ENCODE results near the gene ARHGAP4.

DNA sequence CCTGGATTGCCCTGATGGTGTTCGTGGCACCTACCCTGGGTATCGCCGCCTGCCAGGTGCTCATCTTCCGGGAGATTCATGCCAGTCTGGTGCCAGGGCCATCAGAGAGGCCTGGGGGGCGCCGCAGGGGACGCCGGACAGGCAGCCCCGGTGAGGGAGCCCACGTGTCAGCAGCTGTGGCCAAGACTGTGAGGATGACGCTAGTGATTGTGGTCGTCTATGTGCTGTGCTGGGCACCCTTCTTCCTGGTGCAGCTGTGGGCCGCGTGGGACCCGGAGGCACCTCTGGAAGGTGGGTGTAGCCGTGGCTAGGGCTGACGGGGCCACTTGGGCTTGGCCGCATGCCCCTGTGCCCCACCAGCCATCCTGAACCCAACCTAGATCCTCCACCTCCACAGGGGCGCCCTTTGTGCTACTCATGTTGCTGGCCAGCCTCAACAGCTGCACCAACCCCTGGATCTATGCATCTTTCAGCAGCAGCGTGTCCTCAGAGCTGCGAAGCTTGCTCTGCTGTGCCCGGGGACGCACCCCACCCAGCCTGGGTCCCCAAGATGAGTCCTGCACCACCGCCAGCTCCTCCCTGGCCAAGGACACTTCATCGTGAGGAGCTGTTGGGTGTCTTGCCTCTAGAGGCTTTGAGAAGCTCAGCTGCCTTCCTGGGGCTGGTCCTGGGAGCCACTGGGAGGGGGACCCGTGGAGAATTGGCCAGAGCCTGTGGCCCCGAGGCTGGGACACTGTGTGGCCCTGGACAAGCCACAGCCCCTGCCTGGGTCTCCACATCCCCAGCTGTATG, 19.7 kb downstream of the ARHGAP4 start:
- TF ChIP-seq, protein P1, sequence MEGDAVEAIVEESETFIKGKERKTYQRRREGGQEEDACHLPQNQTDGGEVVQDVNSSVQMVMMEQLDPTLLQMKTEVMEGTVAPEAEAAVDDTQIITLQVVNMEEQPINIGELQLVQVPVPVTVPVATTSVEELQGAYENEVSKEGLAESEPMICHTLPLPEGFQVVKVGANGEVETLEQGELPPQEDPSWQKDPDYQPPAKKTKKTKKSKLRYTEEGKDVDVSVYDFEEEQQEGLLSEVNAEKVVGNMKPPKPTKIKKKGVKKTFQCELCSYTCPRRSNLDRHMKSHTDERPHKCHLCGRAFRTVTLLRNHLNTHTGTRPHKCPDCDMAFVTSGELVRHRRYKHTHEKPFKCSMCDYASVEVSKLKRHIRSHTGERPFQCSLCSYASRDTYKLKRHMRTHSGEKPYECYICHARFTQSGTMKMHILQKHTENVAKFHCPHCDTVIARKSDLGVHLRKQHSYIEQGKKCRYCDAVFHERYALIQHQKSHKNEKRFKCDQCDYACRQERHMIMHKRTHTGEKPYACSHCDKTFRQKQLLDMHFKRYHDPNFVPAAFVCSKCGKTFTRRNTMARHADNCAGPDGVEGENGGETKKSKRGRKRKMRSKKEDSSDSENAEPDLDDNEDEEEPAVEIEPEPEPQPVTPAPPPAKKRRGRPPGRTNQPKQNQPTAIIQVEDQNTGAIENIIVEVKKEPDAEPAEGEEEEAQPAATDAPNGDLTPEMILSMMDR (IDR thresholded peaks at IDR 0.05 in 4 of 5, conservative IDR thresholded peaks at IDR 0.05 in 1 of 5), result no peak
- TF ChIP-seq POLR2A (IDR thresholded peaks at IDR 0.05), result no peak
